Activated CD8-positive, alpha-beta memory T cell treated with anti-CD3 and anti-CD28 coated beads for 4 hours (primary cell): ENCODE measurements around the gene CAP1.
A peak's percentile ranks its signal among the peaks of the same experiment; 100 is the strongest.

ENCODE experiments used
- DNase-seq, 2 donors: peaks; one replicate each; pipeline ENCODE4 v3.0.0-alpha.2; 2020; ENCODE audit warnings: low read depth in 2 of 2

The CAP1 gene

GRCh38 chr1:40095806-40096205 is 55.3 kb downstream of the CAP1 start:
- DNase-seq: no peak

GRCh38 chr1:40096646-40096976 is 56.1 kb downstream of the CAP1 start:
- DNase-seq: no peak

GRCh38 chr1:40096977-40097782 is 56.7 kb downstream of the CAP1 start, which contains the start of gene PPT1:
PPT1 (minus strand) TSS chr1:40097252; CDS start chr1:40097238, 14 bp downstream.
- DNase-seq: peak; percentile 36 to 43

- DNase-seq: no peak
Measured at GRCh38 chr1:40102038-40102437, 61.5 kb downstream of the CAP1 start.

GRCh38 chr1:40102896-40103295 is 62.4 kb downstream of the CAP1 start:
- DNase-seq: no peak

- DNase-seq: no peak
Measured at GRCh38 chr1:40105028-40105427, 64.5 kb downstream of the CAP1 start.

GRCh38 chr1:40107290-40107959 is 66.9 kb downstream of the CAP1 start:
- no peak for DNase-seq

GRCh38 chr1:40110389-40110788 is 69.9 kb downstream of the CAP1 start:
- no peak for DNase-seq

GRCh38 chr1:40114400-40114799 is 73.9 kb downstream of the CAP1 start:
- no peak for DNase-seq

GRCh38 chr1:40120128-40120527 is 79.6 kb downstream of the CAP1 start:
- DNase-seq: no peak
